ENCODE measurements around the gene TUFT1. TPM values are rescaled to one million over a fixed set of nuclear protein-coding genes. Genes with fewer than 3 reads are reported as not detected.

Gene TUFT1
- total RNA-seq, 1 experiment from 2014 or later = 7.9 TPM

- no peak for TF ChIP-seq JUN (CRISPR knock-in tag; IDR thresholded peaks at IDR 0.05)
- TF ChIP-seq, protein P1, sequence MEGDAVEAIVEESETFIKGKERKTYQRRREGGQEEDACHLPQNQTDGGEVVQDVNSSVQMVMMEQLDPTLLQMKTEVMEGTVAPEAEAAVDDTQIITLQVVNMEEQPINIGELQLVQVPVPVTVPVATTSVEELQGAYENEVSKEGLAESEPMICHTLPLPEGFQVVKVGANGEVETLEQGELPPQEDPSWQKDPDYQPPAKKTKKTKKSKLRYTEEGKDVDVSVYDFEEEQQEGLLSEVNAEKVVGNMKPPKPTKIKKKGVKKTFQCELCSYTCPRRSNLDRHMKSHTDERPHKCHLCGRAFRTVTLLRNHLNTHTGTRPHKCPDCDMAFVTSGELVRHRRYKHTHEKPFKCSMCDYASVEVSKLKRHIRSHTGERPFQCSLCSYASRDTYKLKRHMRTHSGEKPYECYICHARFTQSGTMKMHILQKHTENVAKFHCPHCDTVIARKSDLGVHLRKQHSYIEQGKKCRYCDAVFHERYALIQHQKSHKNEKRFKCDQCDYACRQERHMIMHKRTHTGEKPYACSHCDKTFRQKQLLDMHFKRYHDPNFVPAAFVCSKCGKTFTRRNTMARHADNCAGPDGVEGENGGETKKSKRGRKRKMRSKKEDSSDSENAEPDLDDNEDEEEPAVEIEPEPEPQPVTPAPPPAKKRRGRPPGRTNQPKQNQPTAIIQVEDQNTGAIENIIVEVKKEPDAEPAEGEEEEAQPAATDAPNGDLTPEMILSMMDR (IDR thresholded peaks at IDR 0.05) = no peak
Measured at GRCh38 chr1:151615711-151616504, 75.8 kb downstream of the TUFT1 start (continued).

GRCh38 chr1:151616505-151616849, 76.4 kb downstream of the TUFT1 start:
- Mint-ChIP-seq H3K9me3 (no peaks in the 10 kb centered on the region), H3K4me3 (no peak overlapping the region), H3K4me1 (peaks cover 45% of the 10 kb centered on the region), H3K36me3 (0 out of 2 replicates have a peak, but pooled peaks cover 2% of the 10 kb centered on the region), H3K27me3 (ENCODE audit: low read depth) (no peaks in the 10 kb centered on the region), H3K27ac (no peak overlapping the region)
- ChIA-PET CTCF (no interaction called here), POLR2A (no interaction called here)
- TF ChIP-seq, protein P2, sequence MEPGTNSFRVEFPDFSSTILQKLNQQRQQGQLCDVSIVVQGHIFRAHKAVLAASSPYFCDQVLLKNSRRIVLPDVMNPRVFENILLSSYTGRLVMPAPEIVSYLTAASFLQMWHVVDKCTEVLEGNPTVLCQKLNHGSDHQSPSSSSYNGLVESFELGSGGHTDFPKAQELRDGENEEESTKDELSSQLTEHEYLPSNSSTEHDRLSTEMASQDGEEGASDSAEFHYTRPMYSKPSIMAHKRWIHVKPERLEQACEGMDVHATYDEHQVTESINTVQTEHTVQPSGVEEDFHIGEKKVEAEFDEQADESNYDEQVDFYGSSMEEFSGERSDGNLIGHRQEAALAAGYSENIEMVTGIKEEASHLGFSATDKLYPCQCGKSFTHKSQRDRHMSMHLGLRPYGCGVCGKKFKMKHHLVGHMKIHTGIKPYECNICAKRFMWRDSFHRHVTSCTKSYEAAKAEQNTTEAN (CRISPR knock-in tag; IDR thresholded peaks at IDR 0.05) = no peak
- TF ChIP-seq PRDM15 (CRISPR knock-in tag; IDR thresholded peaks at IDR 0.05) (no peak), CREM (CRISPR knock-in tag; IDR thresholded peaks at IDR 0.05) (no peak), E2F4 (CRISPR knock-in tag; IDR thresholded peaks at IDR 0.05; ENCODE audit: borderline replicate concordance, low read depth) (no peak), USF1 (CRISPR knock-in tag; IDR thresholded peaks at IDR 0.05) (no peak), SOX15 (CRISPR knock-in tag; IDR thresholded peaks at IDR 0.05) (no peak), FOXJ3 (CRISPR knock-in tag; IDR thresholded peaks at IDR 0.05; ENCODE audit: borderline replicate concordance) (no peak), SP1 (CRISPR knock-in tag; conservative IDR thresholded peaks at IDR 0.05) (no peak), ZNF423 (CRISPR knock-in tag; IDR thresholded peaks at IDR 0.05) (no peak), ZNF317 (CRISPR knock-in tag; IDR thresholded peaks at IDR 0.05; ENCODE audit: borderline replicate concordance, low read depth) (no peak), CREB1 (CRISPR knock-in tag; IDR thresholded peaks at IDR 0.05) (no peak), GABPB1 (CRISPR knock-in tag; IDR thresholded peaks at IDR 0.05) (no peak), ESRRA (CRISPR knock-in tag; IDR thresholded peaks at IDR 0.05; ENCODE audit: borderline replicate concordance) (no peak)
- TF ChIP-seq, protein P3, sequence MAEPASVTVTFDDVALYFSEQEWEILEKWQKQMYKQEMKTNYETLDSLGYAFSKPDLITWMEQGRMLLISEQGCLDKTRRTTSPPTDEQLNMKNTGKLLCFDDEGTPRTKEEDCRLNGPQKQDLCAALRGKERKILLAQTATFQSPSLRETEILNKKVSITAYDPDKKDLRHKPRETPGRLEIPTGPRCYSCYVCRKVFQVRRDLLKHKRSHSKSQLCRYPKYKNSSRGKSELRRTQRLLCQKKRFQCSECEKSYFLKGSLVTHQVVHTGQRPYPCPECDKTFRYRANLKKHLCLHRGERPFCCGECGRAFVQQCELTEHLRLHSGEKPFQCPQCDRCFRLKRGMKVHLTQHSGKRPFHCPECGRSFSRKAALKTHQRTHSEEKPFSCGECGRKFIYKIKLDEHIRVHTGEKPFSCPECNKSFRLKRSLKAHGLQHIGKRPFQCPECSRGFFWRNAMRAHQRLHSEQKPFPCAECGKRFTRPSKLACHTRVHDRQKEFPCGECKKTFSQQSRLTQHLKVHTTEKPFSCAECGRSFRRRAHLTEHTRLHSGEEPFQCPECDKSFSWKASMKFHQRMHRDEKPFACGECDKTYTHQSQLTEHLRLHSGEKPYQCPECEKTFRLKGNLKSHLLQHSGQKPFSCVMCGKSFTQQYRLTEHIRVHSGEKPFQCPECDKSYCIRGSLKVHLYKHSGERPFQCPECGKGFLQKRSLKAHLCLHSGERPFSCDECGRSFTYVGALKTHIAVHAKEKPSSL (CRISPR knock-in tag; conservative IDR thresholded peaks at IDR 0.05) = no peak
- DNase-seq (ENCODE audit: low spot score) = no peak
- no peak for ATAC-seq

Data from WTC11 (cell line).